Measurements from ENCODE around the gene HIP1.
A peak's percentile ranks its signal among the peaks of the same experiment; 100 is the strongest.

The HIP1 gene

DNA sequence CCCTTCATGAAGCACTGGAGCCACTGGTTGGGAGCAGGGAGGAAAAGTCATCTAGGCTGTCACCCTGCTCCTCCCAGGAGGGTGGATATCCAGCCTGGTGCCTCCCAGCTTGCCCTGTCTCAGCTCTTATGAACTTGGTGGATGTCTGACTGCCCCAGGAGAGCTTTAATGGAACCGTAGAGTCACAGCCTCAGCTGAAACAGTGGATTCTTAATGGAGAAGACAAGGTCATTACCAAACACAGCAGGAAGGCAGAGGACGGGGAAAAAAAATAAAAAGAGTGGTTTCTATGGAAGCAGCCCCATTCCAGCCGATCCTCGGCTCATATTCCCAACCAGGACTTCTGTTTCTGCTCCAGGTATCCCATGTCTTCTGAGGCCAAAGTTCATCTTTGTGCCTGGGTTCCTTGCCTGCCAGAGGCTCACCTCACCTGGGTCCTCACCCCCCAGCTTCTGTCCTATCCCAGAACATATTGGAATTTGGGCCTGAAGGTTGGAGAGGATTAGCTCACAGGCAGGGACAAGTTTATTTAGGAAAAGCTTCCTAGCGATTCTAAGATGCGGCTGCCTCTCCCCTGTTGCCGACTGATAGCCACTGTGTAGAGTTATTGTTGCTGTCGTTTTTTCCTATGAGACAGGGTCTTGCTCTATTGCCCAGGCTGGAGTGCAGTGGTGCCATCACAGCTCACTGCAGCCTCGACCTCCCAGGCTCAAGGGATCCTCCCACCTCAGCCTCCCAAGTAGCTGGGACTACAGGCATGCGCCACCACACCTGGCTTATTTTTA, 17.7 kb upstream of the HIP1 start:
- no peak for DNase-seq (ENCODE audit: extremely low spot score)
- TF ChIP-seq, protein P1, sequence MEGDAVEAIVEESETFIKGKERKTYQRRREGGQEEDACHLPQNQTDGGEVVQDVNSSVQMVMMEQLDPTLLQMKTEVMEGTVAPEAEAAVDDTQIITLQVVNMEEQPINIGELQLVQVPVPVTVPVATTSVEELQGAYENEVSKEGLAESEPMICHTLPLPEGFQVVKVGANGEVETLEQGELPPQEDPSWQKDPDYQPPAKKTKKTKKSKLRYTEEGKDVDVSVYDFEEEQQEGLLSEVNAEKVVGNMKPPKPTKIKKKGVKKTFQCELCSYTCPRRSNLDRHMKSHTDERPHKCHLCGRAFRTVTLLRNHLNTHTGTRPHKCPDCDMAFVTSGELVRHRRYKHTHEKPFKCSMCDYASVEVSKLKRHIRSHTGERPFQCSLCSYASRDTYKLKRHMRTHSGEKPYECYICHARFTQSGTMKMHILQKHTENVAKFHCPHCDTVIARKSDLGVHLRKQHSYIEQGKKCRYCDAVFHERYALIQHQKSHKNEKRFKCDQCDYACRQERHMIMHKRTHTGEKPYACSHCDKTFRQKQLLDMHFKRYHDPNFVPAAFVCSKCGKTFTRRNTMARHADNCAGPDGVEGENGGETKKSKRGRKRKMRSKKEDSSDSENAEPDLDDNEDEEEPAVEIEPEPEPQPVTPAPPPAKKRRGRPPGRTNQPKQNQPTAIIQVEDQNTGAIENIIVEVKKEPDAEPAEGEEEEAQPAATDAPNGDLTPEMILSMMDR (IDR thresholded peaks at IDR 0.05; ENCODE audit: control extremely low read depth, extremely low read depth, low read depth, missing control alignments): no peak
- CTCF ChIA-PET: interaction anchor here (0.6 to 1.7 kb wide), 2 partner anchors 9 to 12 kb away, joined by 3 to 5 read pairs; no protein-coding TSS in a partner anchor
- POLR2A ChIA-PET: interaction anchor here (0.7 kb wide), 1 partner anchor 241 kb away, joined by 3 read pairs; no protein-coding TSS in a partner anchor

DNA sequence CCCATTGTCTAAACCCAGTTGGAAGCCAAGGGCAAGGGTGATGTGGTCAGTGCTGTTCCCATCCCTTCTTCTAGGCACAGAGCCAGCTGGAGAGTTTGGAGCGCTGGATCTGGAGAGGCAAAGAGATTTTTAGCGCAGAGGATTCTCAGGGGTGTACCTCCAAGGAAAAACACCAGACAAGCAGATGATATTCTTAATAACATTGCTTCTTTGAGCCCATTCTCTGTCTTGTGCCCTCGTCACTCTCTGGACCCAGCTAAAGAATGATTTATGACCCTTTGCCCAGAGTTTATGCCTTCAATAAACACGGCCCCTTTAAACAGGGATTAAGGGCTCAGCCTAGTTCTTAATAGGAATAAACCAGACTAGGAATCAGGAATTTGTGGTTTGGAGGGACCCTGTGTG, 4.7 kb upstream of the HIP1 start:
- no peak for DNase-seq (ENCODE audit: extremely low spot score)
- ChIA-PET CTCF (interaction anchor here (3.4 kb wide), 1 partner anchor 18 kb away, joined by 14 read pairs; no protein-coding TSS in a partner anchor), POLR2A (no interaction called here)
- TF ChIP-seq, protein P1 (IDR thresholded peaks at IDR 0.05; ENCODE audit: control extremely low read depth, extremely low read depth, low read depth, missing control alignments): no peak

DNA sequence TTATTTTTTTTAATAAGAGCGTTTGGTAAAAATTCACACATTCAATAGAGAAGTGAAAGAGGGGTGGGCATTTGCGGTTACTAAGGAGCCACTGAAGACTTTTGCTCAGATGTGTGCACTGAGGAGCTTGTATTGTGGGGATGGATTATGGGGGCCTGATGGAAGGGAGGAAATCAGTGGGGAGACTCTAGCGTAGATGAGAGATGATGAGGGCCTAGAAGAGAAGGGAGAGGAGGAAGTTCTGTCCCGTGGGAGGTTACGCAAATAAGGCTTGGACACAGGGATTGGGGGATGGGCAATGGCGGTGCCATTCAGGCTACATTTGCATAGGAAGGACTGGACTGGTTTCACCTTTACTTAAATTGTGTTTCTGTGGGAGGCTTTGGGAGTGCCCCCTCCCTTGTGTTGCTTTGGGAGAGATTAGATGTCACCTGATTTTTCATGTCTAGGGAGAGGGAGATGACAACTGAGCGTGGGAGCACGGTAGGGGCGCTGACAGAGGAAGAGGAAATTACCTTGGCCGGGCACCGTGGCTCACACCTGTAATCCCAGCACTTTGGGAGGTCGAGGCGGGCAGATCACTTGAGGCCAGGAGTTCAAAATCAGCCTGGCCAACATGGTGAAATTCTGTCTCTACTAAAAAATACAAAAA, 2.2 kb upstream of the HIP1 start:
- CTCF ChIA-PET: interaction anchor here (1.2 to 3.4 kb wide), 4 partner anchors 7 to 21 kb away, joined by 3 to 14 read pairs (median 8); no protein-coding TSS in a partner anchor
- DNase-seq (ENCODE audit: extremely low spot score): peak; percentile 31
- POLR2A ChIA-PET: no interaction called here
- TF ChIP-seq, protein P1 (IDR thresholded peaks at IDR 0.05; ENCODE audit: control extremely low read depth, extremely low read depth, low read depth, missing control alignments): no peak

DNA sequence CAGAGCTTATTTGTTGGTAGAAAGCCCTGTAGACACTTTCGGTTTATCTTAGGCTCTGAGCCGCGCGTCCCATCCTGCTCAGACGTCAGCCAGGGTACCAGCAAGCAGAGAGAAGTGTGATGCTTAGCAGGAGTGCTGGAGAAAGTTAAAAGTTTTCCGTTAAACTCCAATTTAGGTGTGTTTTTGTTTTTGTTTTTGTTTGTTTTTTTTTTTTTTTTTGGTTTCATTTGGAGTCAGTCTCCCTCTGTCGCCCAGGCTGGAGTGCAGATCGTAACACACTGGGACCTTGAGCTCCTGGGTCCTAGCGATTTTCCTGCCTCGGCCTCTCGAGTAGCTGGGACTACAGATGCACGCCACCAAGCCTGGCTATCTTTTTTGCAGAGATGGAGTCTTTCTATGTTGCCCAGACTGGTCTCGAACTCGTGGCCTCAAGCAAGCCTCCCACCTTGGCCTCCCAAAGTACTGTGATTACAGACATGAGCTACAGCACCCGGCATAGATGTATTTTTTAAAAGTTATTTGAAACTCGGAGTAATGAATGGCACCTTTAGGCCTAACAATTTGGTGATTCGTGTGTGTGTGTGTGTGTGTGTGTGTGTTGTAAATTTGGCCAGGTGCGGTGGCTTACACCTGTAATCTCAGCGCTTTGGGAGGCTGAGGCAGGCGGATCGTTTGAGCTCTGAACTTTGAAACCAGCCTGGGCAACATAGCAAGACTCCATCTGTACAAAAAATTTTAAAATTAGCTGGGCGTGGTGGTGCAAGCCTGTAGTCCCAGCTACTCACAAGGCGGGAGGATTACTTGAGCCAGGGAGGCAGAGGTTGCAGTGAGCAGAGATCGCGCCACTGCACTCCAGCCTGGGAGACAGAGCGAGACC, 1.3 kb upstream of the HIP1 start:
- TF ChIP-seq, protein P1 (IDR thresholded peaks at IDR 0.05; ENCODE audit: control extremely low read depth, extremely low read depth, low read depth, missing control alignments): no peak
- no peak for DNase-seq (ENCODE audit: extremely low spot score)
- ChIA-PET POLR2A (interaction anchor here (0.6 kb wide), 1 partner anchor 46 kb away, joined by 7 read pairs; no protein-coding TSS in a partner anchor), CTCF (interaction anchor here (1.2 to 2.9 kb wide), 3 partner anchors 8 to 22 kb away, joined by 3 to 13 read pairs (median 3); no protein-coding TSS in a partner anchor)

DNA sequence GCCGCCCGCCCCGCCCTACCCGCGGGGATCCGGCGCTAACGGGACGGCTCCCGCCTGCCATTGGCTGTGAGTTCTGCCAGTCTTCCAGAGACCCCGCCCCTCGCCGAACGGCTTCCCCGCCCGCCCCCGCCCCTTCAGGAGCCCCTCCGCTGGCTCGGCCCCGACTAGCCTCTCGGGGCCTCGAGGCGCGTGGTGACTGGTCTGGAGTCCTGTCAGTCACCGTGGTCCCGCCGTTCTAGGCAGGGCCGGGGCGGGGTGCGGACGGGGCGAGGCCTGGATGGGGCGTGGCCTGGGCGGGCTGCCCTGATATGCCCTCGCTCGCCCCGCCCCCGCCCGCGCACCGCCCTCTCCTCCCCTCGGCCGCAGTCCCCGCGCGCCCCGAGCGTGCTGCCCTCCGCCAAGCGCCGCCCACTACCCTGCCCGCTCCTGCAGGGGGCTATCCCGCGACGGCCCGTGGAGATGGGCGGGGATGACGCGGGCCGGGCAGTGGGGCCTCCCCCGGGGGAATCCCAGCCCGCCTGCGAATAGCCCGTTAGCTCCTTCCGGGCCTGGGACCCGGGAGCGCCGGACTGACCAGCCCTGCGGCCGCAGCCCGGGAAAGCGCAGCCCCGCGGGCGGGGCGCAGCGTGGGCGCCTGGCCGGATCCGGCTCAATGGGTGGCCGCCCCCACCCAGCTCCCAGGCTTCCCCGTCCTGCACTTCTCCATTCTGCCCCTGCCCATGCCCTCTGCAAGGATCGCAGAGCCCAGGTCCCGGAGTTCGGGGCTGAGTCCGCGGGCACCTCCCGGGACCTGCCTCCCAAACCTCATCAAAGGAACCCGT, 444 bp upstream of the HIP1 start:
- POLR2A ChIA-PET: interaction anchor here (0.6 kb wide), 1 partner anchor 45 kb away, joined by 7 read pairs; no protein-coding TSS in a partner anchor
- peak; percentile 100 for DNase-seq (ENCODE audit: extremely low spot score)
- CTCF ChIA-PET: interaction anchor here (1.3 to 2.9 kb wide), 2 partner anchors 9 to 23 kb away, joined by 3 to 13 read pairs; no protein-coding TSS in a partner anchor
- TF ChIP-seq, protein P1 (IDR thresholded peaks at IDR 0.05; ENCODE audit: control extremely low read depth, extremely low read depth, low read depth, missing control alignments): no peak
